Tibial artery (tissue), 4 donors: Measurements from ENCODE around the gene PCDHA9.

Experiments used
- DNase-seq, 2 donors: peaks; one replicate each; pipeline ENCODE4 v3.0.0-alpha.2; 2019
- H3K27ac ChIP-seq, 2 donors: fragments of 200-600 bp; sonication (generic) in 1 of 2; 1 replicate in 1 of 2; 2 replicates in 1 of 2; pipeline ENCODE4 v1.5.1; 2018 to 2019; ENCODE audit warnings: mild to moderate bottlenecking in 1 of 2
- H3K27me3 ChIP-seq, 2 donors: fragments of 200-600 bp; sonication (generic) in 1 of 2; one replicate each; pipeline versions ENCODE4 v1.5.1 to v1.6.0; 2016 to 2019
- H3K36me3 ChIP-seq, 3 donors: fragments of 200-600 bp; sonication (generic) in 2 of 3; one replicate each; pipeline ENCODE4 v1.5.1; 2016 to 2019; ENCODE audit warnings: mild to moderate bottlenecking in 2 of 3
- H3K4me1 ChIP-seq, 4 donors: fragments of 200-600 bp; sonication (generic) in 2 of 4; 1 replicate in 3 of 4; 2 replicates in 1 of 4; pipeline ENCODE4 v1.5.1; 2016 to 2019
- H3K4me3 ChIP-seq, 2 donors: fragments of 200-600 bp; sonication (generic) in 1 of 2; 1 replicate in 1 of 2; 2 replicates in 1 of 2; pipeline ENCODE4 v1.5.1; 2018 to 2019; ENCODE audit warnings: mild to moderate bottlenecking in 2 of 2
- H3K9me3 ChIP-seq, 3 donors: fragments of 200-600 bp; sonication (generic) in 1 of 3; one replicate each; pipeline ENCODE4 v1.5.1; 2016 to 2019
- CTCF ChIP-seq, 2 experiments: fragments of 200-600 bp in 1 of 2; fragments of 450-650 bp in 1 of 2; IDR thresholded peaks; one replicate each; pipeline ENCODE4 v1.5.1; 2017 to 2019; ENCODE audit warnings: antibody characterized with exemption in 2 of 2, mild to moderate bottlenecking in 1 of 2, moderate library complexity in 1 of 2
- intact Hi-C: fragments of 100-400 bp; cut with DNase I; formaldehyde crosslinking; loops from one replicate; pipeline ENCODE4 v1.15.0; 2023; ENCODE audit warnings: low total_unique reads

PCDHA9 gene

DNA sequence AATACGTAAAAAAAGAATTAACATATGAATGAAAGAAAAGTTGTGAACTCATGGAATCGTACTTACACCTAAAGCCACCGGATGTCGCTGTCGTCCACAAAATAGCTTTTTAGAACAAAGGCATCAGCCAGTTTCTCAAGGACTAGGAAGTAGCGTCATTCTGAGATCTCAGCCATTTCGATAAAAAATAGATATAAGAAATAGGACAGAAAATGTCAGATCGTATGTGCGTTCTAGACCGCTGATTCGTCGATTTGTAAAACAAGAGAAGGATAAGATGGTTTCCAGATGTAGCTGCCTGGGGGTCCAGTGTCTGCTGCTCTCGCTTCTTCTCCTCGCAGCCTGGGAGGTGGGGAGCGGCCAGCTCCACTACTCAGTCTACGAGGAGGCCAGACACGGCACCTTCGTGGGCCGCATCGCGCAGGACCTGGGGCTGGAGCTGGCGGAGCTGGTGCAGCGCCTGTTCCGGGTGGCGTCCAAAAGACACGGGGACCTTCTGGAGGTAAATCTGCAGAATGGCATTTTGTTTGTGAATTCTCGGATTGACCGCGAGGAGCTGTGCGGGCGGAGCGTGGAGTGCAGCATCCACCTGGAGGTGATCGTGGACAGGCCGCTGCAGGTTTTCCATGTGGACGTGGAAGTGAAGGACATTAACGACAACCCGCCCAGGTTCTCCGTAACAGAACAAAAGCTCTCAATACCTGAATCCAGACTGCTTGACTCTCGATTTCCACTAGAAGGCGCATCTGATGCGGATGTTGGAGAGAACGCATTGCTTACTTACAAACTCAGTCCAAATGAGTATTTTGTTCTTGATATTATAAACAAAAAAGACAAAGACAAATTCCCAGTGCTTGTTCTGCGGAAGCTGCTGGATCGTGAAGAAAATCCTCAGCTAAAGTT lies 7.8 kb downstream of the PCDHA9 start, which contains the start of gene PCDHA10:
TSS of gene PCDHA10 (plus strand) at position 126 of the 903 bp plus-strand sequence. CDS start at position 278, 152 bp downstream.
- intact Hi-C loops = no loop called here
- Histone ChIP-seq H3K9me3 (peaks cover 0 to 47% (median 26%) of the 10 kb centered on the region in 3 donors), H3K36me3 (no peaks in the 10 kb centered on the region), H3K27ac (no peak within 1 kb of the TSS), H3K27me3 (peaks cover 0 to 5% of the 10 kb centered on the region in 2 donors), H3K4me3 (no peak within 1 kb of the TSS), H3K4me1 (no peaks in the 10 kb centered on the region)
- TF ChIP-seq CTCF (IDR thresholded peaks at IDR 0.05) = no peak
- DNase-seq = no peak

DNA sequence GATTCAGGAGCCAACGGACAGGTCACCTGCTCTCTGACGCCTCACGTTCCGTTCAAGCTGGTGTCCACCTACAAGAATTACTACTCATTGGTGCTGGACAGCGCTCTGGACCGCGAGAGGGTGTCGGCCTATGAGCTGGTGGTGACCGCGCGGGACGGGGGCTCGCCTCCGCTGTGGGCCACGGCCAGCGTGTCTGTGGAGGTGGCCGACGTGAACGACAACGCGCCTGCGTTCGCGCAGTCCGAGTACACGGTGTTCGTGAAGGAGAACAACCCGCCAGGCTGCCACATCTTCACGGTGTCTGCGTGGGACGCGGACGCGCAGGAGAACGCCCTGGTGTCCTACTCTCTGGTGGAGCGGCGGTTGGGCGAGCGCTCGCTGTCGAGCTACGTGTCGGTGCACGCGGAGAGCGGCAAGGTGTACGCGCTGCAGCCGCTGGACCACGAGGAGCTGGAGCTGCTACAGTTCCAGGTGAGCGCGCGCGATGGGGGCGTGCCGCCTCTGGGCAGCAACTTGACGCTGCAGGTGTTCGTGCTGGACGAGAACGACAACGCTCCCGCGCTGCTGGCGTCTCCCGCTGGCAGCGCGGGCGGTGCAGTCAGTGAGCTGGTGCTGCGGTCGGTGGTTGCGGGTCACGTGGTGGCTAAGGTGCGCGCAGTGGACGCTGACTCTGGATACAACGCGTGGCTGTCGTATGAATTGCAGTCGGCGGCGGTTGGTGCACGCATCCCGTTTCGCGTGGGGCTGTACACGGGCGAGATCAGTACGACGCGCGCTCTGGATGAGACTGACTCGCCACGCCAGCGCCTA lies 9.2 kb downstream of the PCDHA9 start:
- TF ChIP-seq CTCF (IDR thresholded peaks at IDR 0.05) = no peak
- Histone ChIP-seq H3K27me3 (peaks cover 0 to 5% of the 10 kb centered on the region in 2 donors), H3K4me1 (no peaks in the 10 kb centered on the region), H3K9me3 (peaks cover 0 to 56% (median 37%) of the 10 kb centered on the region in 3 donors), H3K36me3 (no peaks in the 10 kb centered on the region), H3K27ac (no peak overlapping the region), H3K4me3 (no peak overlapping the region)
- DNase-seq = no peak
- intact Hi-C loops = no loop called here

DNA sequence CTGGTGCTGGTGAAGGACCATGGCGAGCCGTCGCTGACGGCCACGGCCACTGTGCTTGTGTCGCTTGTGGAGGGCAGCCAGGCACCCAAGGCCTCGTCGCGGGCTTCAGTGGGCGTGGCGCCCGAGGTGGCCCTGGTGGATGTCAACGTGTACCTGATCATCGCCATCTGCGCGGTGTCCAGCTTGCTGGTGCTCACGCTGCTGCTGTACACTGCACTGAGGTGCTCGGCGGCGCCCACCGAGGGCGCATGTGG lies 9.7 kb downstream of the PCDHA9 start:
- peaks cover 0 to 5% of the 10 kb centered on the region in 2 donors for H3K27me3 ChIP-seq
- DNase-seq = no peak
- H3K9me3 ChIP-seq = peaks cover 0 to 56% (median 43%) of the 10 kb centered on the region in 3 donors
- H3K36me3 ChIP-seq = peaks cover 0 to under 1% (median 0%) of the 10 kb centered on the region in 3 donors
- no peak overlapping the region for H3K4me3 ChIP-seq
- no peak for TF ChIP-seq CTCF (IDR thresholded peaks at IDR 0.05)
- no peak overlapping the region for H3K27ac ChIP-seq
- intact Hi-C loops = no loop called here
- no peaks in the 10 kb centered on the region for H3K4me1 ChIP-seq

DNA sequence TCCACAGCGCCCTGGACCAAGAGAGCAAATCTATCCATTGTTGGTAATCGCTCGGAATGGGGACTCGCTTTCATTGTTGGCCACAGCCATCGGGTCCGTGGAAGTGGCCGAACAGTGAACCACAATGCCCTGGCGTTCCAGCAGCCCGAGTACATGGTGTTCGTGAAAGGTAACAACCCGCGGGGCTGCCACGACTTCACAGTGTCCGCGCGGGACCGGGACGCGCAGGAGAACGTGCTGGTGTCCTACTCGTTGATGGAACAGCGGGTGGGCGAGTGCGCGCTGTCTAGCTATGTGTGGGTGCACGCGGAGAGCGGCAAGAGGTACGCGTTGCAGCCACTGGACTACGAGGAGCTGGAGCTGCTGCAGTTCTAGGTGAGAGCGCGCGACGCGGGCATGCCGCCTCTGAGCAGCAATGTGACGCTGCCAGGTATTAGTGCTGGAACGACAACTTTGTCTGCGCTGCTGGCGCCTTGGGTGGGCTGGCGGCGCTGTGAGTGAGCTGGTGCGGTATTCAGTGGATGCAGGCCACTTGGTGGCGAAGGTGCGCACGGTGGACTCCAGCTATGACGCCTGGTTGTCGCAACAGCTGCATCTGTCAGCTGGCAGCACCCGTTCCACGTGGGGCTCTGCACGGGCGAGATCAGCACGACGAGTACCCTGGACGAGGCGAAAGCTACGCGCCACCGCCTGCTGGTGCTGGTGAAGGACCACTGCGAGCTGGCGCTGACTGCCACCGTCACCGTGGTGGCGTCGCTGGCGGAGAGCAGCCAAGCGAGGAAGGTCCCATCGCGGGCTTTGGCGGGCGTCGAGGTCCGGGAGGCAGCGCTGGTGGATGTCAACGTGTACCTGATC lies 14.5 kb downstream of the PCDHA9 start:
- peaks cover 0 to 5% (median 0%) of the 10 kb centered on the region in 3 donors for H3K36me3 ChIP-seq
- H3K9me3 ChIP-seq = peaks cover 0 to 38% (median 37%) of the 10 kb centered on the region in 3 donors
- H3K27ac ChIP-seq = no peak overlapping the region
- no peak for TF ChIP-seq CTCF (IDR thresholded peaks at IDR 0.05)
- H3K4me3 ChIP-seq = no peak overlapping the region
- DNase-seq = no peak
- H3K27me3 ChIP-seq = no peaks in the 10 kb centered on the region
- intact Hi-C loops = no loop called here
- H3K4me1 ChIP-seq = no peaks in the 10 kb centered on the region
